HEK293 (cell line): ENCODE data around the gene EDC3.
A peak's percentile ranks its signal among the peaks of the same experiment; 100 is the strongest.

Experiments
- CTCF ChIA-PET: fragments of 350-600 bp; formaldehyde crosslinking; extraction: SDS; loops from one replicate; lab custom pipeline; 2021; ENCODE audit warnings: antibody characterized with exemption; lab: Yijun Ruan, JAX
- POLR2A ChIA-PET: fragments of 300-600 bp; formaldehyde crosslinking; extraction: SDS; loops from one replicate; lab custom pipeline; 2020; ENCODE audit warnings: antibody characterized with exemption, inconsistent platforms; lab: Yijun Ruan, JAX
- H3K27ac ChIP-seq: fragments of 200-500 bp; sonication (Bioruptor generic); 2 replicates; pipeline ENCODE4 v1.5.1; 2014; ENCODE audit warnings: low read depth, low read length, control low read depth, inconsistent platforms; ENCODE audit errors: extremely low read depth
- H3K36me3 ChIP-seq, 2 experiments: fragments of 200-500 bp in 1 of 2; sonication (Bioruptor generic) in 1 of 2; 1 replicate in 1 of 2; 2 replicates in 1 of 2; pipeline ENCODE4 v1.5.1; 2014 to 2017; ENCODE audit warnings: inconsistent platforms in 2 of 2, low read length in 2 of 2; ENCODE audit not compliant: control insufficient read depth in 2 of 2, insufficient read depth in 1 of 2
- H3K4me1 ChIP-seq: fragments of 200-500 bp; sonication (Bioruptor generic); 2 replicates; pipeline ENCODE4 v1.5.1; 2014; ENCODE audit warnings: mild to moderate bottlenecking, low read length, inconsistent platforms; ENCODE audit not compliant: control insufficient read depth, insufficient read depth
- H3K4me3 ChIP-seq: 2 replicates; pipeline ENCODE4 v1.5.1; 2011; ENCODE audit warnings: low read depth, mild to moderate bottlenecking, control low read depth, low read length, moderate library complexity
- H3K9me3 ChIP-seq: fragments of 200-500 bp; sonication (Bioruptor generic); 2 replicates; pipeline ENCODE4 v1.5.1; 2014; ENCODE audit warnings: low read depth, low read length, inconsistent platforms; ENCODE audit not compliant: control insufficient read depth, insufficient read depth
- BCL11A ChIP-seq: fragments of 450-650 bp; formaldehyde crosslinking; IDR thresholded peaks from 2 replicates; pipeline ENCODE4 v1.5.1; 2016; ENCODE audit warnings: low read depth, missing biosample characterization, missing genetic modification characterization
- KLF16 ChIP-seq: fragments of 450-650 bp; formaldehyde crosslinking; IDR thresholded peaks from 2 replicates; pipeline ENCODE4 v1.5.1; 2017; ENCODE audit warnings: missing biosample characterization, missing genetic modification characterization
- KLF8 ChIP-seq: fragments of 450-650 bp; formaldehyde crosslinking; IDR thresholded peaks from 2 replicates; pipeline ENCODE4 v1.5.1; 2016; ENCODE audit warnings: missing biosample characterization, missing genetic modification characterization
- KLF9 ChIP-seq: fragments of 450-650 bp; formaldehyde crosslinking; IDR thresholded peaks from 2 replicates; pipeline ENCODE4 v1.5.1; 2016; ENCODE audit warnings: missing biosample characterization, missing genetic modification characterization, low read depth
- SP3 ChIP-seq: fragments of 450-650 bp; formaldehyde crosslinking; IDR thresholded peaks from 2 replicates; pipeline ENCODE4 v1.5.1; 2016; ENCODE audit warnings: missing biosample characterization, missing genetic modification characterization
- ZBTB20 ChIP-seq: fragments of 450-650 bp; formaldehyde crosslinking; IDR thresholded peaks from 2 replicates; pipeline ENCODE4 v1.5.1; 2016; ENCODE audit warnings: missing biosample characterization, missing genetic modification characterization
- ZBTB21 ChIP-seq: fragments of 450-650 bp; formaldehyde crosslinking; IDR thresholded peaks from 2 replicates; pipeline ENCODE4 v1.5.1; 2017; ENCODE audit warnings: missing biosample characterization, missing genetic modification characterization
- ZBTB7A ChIP-seq: fragments of 450-650 bp; formaldehyde crosslinking; IDR thresholded peaks from 2 replicates; pipeline ENCODE4 v1.5.1; 2016; ENCODE audit warnings: low read depth, missing biosample characterization, missing genetic modification characterization
- ZNF2 ChIP-seq: fragments of 450-650 bp; formaldehyde crosslinking; IDR thresholded peaks from 2 replicates; pipeline ENCODE4 v1.5.1; 2016; ENCODE audit warnings: missing biosample characterization, missing genetic modification characterization
- ZNF221 ChIP-seq: fragments of 450-650 bp; formaldehyde crosslinking; IDR thresholded peaks from 2 replicates; pipeline ENCODE4 v1.5.1; 2017; ENCODE audit warnings: missing biosample characterization, missing genetic modification characterization, borderline replicate concordance
- ZNF518A ChIP-seq: fragments of 450-650 bp; formaldehyde crosslinking; conservative IDR thresholded peaks from 2 replicates; pipeline ENCODE4 v1.5.1; 2016; ENCODE audit warnings: low read depth, missing biosample characterization, missing genetic modification characterization
- ZSCAN18 ChIP-seq: fragments of 450-650 bp; formaldehyde crosslinking; IDR thresholded peaks from 2 replicates; pipeline ENCODE4 v1.5.1; 2016; ENCODE audit warnings: missing biosample characterization, missing genetic modification characterization
- TF ChIP-seq, protein P1 (sequence below): fragments of 450-650 bp; formaldehyde crosslinking; IDR thresholded peaks from 2 replicates; pipeline ENCODE4 v1.5.1; 2017; ENCODE audit warnings: missing biosample characterization, missing genetic modification characterization
- TF ChIP-seq, protein P2 (sequence below): fragments of 450-650 bp; formaldehyde crosslinking; IDR thresholded peaks from 2 replicates; pipeline ENCODE4 v1.5.1; 2016; ENCODE audit warnings: missing biosample characterization, missing genetic modification characterization
- TF ChIP-seq, protein P3 (sequence below): fragments of 450-650 bp; formaldehyde crosslinking; IDR thresholded peaks from 2 replicates; pipeline ENCODE4 v1.5.1; 2016; ENCODE audit warnings: missing biosample characterization, missing genetic modification characterization
- TF ChIP-seq, protein P4 (sequence below): fragments of 450-650 bp; formaldehyde crosslinking; IDR thresholded peaks from 2 replicates; pipeline ENCODE4 v1.5.1; 2016; ENCODE audit warnings: missing biosample characterization, missing genetic modification characterization
- TF ChIP-seq, protein P5 (sequence below): fragments of 450-650 bp; formaldehyde crosslinking; conservative IDR thresholded peaks from 2 replicates; pipeline ENCODE4 v1.5.1; 2016; ENCODE audit warnings: low read depth, missing biosample characterization, missing genetic modification characterization

The EDC3 gene

DNA sequence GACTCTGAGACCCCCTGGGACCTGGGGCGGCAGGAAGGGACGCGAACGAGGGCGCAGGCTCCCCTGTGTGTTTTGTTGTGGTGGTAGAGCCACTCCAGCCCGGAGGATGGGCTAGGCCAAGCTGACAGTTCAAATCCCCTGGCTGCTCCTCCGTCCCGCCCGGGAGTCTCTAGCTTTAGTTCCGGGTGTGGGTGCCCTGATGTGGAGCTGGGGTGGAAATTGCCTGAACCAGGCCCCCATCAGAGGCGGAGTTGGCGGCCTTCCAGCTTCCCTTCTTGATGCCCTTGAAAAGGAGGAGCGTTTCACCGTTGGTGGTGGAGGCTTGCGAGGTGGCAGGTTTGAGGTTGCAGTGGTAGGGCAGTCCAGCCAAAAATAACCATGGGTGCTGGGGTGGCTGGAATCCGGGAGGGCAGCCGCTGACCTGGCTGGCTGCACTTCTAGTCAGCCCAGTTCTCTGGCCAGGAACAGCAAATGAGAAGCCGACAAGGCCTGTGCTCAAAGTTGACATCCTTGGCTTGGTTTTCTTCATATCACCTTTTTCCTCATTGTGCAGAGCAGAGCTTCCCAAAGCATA, 79.4 kb downstream of the EDC3 start (continued):
- TF ChIP-seq ZNF518A, result no peak
- TF ChIP-seq, protein P1, sequence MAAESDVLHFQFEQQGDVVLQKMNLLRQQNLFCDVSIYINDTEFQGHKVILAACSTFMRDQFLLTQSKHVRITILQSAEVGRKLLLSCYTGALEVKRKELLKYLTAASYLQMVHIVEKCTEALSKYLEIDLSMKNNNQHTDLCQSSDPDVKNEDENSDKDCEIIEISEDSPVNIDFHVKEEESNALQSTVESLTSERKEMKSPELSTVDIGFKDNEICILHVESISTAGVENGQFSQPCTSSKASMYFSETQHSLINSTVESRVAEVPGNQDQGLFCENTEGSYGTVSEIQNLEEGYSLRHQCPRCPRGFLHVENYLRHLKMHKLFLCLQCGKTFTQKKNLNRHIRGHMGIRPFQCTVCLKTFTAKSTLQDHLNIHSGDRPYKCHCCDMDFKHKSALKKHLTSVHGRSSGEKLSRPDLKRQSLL (tag by site-specific recombination), result peak; percentile 44; the same call in 1 of the 2 replicates

GRCh38 chr15:74615508-74616365, 80.1 kb downstream of the EDC3 start, which contains the start of gene CLK3:
Gene CLK3, plus strand, starts transcription at chr15:74615836. Its CDS starts 3,361 bp downstream, at chr15:74619197.
- Histone ChIP-seq H3K9me3 (no peaks in the 10 kb centered on the region), H3K4me3 (peak within 1 kb of the TSS; percentile 85), H3K27ac (peak within 1 kb of the TSS; percentile 95), H3K36me3 (peaks cover 5 to 37% of the 10 kb centered on the region in 2 experiments), H3K4me1 (peaks cover 9% of the 10 kb centered on the region)
- ChIA-PET POLR2A (interaction anchor here (0.6 to 5.1 kb wide), 13 partner anchors 8 to 241 kb away, joined by 3 to 53 read pairs (median 5); partner anchors contain the start of genes ARID3B and UBL7), CTCF (interaction anchor here (0.7 to 12.7 kb wide), 5 partner anchors 9 to 282 kb away, joined by 3 to 220 read pairs (median 3); no protein-coding TSS in a partner anchor)
- TF ChIP-seq, protein P2, sequence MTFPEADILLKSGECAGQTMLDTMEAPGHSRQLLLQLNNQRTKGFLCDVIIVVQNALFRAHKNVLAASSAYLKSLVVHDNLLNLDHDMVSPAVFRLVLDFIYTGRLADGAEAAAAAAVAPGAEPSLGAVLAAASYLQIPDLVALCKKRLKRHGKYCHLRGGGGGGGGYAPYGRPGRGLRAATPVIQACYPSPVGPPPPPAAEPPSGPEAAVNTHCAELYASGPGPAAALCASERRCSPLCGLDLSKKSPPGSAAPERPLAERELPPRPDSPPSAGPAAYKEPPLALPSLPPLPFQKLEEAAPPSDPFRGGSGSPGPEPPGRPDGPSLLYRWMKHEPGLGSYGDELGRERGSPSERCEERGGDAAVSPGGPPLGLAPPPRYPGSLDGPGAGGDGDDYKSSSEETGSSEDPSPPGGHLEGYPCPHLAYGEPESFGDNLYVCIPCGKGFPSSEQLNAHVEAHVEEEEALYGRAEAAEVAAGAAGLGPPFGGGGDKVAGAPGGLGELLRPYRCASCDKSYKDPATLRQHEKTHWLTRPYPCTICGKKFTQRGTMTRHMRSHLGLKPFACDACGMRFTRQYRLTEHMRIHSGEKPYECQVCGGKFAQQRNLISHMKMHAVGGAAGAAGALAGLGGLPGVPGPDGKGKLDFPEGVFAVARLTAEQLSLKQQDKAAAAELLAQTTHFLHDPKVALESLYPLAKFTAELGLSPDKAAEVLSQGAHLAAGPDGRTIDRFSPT (tag by site-specific recombination), result peak; percentile 73; the same call in 1 of the 2 replicates
- TF ChIP-seq ZBTB21 (tag by site-specific recombination), result no peak
- TF ChIP-seq ZSCAN18 (tag by site-specific recombination), result peak; percentile 67; the same call in 1 of the 2 replicates
- TF ChIP-seq ZNF221 (tag by site-specific recombination), result peak; percentile 11; the same call in 1 of the 2 replicates
- TF ChIP-seq SP3, result peak; percentile 86
- peak; percentile 92 for TF ChIP-seq KLF9 (tag by site-specific recombination)
- peak; percentile 81 for TF ChIP-seq KLF16 (tag by site-specific recombination)
- TF ChIP-seq, protein P3, sequence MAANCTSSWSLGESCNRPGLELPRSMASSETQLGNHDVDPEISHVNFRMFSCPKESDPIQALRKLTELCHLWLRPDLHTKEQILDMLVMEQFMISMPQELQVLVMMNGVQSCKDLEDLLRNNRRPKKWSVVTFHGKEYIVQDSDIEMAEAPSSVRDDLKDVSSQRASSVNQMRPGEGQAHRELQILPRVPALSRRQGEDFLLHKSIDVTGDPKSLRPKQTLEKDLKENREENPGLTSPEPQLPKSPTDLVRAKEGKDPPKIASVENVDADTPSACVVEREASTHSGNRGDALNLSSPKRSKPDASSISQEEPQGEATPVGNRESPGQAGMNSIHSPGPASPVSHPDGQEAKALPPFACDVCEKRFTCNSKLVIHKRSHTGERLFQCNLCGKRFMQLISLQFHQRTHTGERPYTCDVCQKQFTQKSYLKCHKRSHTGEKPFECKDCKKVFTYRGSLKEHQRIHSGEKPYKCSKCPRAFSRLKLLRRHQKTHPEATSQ, result peak; percentile 86; the same call in 1 of the 2 replicates
- TF ChIP-seq ZNF2 (tag by site-specific recombination), result no peak
- peak; percentile 66; the same call in 1 of the 2 replicates for TF ChIP-seq BCL11A
- TF ChIP-seq KLF8 (tag by site-specific recombination), result peak; percentile 79; the same call in 1 of the 2 replicates
- peak; percentile 83 for TF ChIP-seq ZBTB20 (tag by site-specific recombination)
- TF ChIP-seq, protein P4, sequence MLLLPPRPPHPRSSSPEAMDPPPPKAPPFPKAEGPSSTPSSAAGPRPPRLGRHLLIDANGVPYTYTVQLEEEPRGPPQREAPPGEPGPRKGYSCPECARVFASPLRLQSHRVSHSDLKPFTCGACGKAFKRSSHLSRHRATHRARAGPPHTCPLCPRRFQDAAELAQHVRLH (tag by site-specific recombination), result peak; percentile 64; the same call in 1 of the 2 replicates
- TF ChIP-seq ZBTB7A (tag by site-specific recombination), result peak; percentile 47
- TF ChIP-seq, protein P5, sequence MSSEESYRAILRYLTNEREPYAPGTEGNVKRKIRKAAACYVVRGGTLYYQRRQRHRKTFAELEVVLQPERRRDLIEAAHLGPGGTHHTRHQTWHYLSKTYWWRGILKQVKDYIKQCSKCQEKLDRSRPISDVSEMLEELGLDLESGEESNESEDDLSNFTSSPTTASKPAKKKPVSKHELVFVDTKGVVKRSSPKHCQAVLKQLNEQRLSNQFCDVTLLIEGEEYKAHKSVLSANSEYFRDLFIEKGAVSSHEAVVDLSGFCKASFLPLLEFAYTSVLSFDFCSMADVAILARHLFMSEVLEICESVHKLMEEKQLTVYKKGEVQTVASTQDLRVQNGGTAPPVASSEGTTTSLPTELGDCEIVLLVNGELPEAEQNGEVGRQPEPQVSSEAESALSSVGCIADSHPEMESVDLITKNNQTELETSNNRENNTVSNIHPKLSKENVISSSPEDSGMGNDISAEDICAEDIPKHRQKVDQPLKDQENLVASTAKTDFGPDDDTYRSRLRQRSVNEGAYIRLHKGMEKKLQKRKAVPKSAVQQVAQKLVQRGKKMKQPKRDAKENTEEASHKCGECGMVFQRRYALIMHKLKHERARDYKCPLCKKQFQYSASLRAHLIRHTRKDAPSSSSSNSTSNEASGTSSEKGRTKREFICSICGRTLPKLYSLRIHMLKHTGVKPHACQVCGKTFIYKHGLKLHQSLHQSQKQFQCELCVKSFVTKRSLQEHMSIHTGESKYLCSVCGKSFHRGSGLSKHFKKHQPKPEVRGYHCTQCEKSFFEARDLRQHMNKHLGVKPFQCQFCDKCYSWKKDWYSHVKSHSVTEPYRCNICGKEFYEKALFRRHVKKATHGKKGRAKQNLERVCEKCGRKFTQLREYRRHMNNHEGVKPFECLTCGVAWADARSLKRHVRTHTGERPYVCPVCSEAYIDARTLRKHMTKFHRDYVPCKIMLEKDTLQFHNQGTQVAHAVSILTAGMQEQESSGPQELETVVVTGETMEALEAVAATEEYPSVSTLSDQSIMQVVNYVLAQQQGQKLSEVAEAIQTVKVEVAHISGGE, result peak; percentile 98
